GM12878 (cell line): ENCODE results near the gene UBE2C. TPM values are rescaled to one million over a fixed set of nuclear protein-coding genes. Genes with fewer than 3 reads are reported as not detected.

Experiments used
- BCL11A ChIP-seq: IDR thresholded peaks from 2 replicates; pipeline ENCODE4 v1.6.1; 2011; ENCODE audit warnings: low read depth, low read length
- BCL3 ChIP-seq: IDR thresholded peaks from 2 replicates; pipeline ENCODE4 v1.6.1; 2011; ENCODE audit warnings: borderline replicate concordance, low read depth, mild to moderate bottlenecking, moderate library complexity, low read length; ENCODE audit not compliant: insufficient read depth, poor library complexity, severe bottlenecking
- BRCA1 ChIP-seq: IDR thresholded peaks from 2 replicates; pipeline ENCODE4 v1.6.1; 2011; ENCODE audit warnings: low read depth, low read length, improper control_type of control experiment
- ESRRA ChIP-seq: IDR thresholded peaks from 2 replicates; pipeline ENCODE4 v1.6.1; 2012; ENCODE audit warnings: mild to moderate bottlenecking, low read length, improper control_type of control experiment
- GABPA ChIP-seq: IDR thresholded peaks from 2 replicates; pipeline ENCODE4 v1.6.1; 2014; ENCODE audit warnings: antibody characterized with exemption, low read depth, mild to moderate bottlenecking, inconsistent platforms
- HSF1 ChIP-seq: fragments of 150-350 bp; IDR thresholded peaks from 2 replicates; pipeline ENCODE4 v1.6.1; 2014; ENCODE audit warnings: mild to moderate bottlenecking, low read depth, low read length
- IKZF2 ChIP-seq, 2 experiments: fragments of 450-650 bp; IDR thresholded peaks; 2 replicates each; pipeline ENCODE4 v1.6.1; 2017; ENCODE audit warnings: mild to moderate bottlenecking in 2 of 2, moderate library complexity in 2 of 2
- PAX8 ChIP-seq: fragments of 450-650 bp; IDR thresholded peaks from 2 replicates; pipeline ENCODE4 v1.6.1; 2017; ENCODE audit warnings: mild to moderate bottlenecking, moderate library complexity
- RBBP5 ChIP-seq: fragments of 200-600 bp; sonication (generic); conservative IDR thresholded peaks from 2 replicates; pipeline ENCODE4 v1.6.1; 2016
- SP1 ChIP-seq: IDR thresholded peaks from one replicate; pipeline ENCODE4 v1.6.1; 2011; ENCODE audit warnings: low read depth, low read length
- SRF ChIP-seq, 2 experiments: IDR thresholded peaks; 2 replicates each; pipeline ENCODE4 v1.6.1; 2011; ENCODE audit warnings: low read depth in 2 of 2, low read length in 2 of 2, mild to moderate bottlenecking in 1 of 2, moderate library complexity in 1 of 2
- polyA plus RNA-seq, 11 experiments: library from polyadenylated mRNA; depleted of rRNA in 4 of 11; unstranded in 6 of 11; stranded (reverse) in 5 of 11; fragments of >200 nt; fragmentation: Nextera tagmentation in 4 of 11; fragmentation: Illumina TruSeq in 1 of 11; extraction: Ambion mirVana in 4 of 11; extraction: Trizol in 1 of 11; gene quantifications; 1 replicate in 1 of 11; 2 replicates in 10 of 11; pipeline versions ENCODE4 v1.2.1 to v1.2.3, GENCODE V29; 2011 to 2016; ENCODE audit warnings: inconsistent platforms in 2 of 11, missing spikeins in 2 of 11, low read depth in 1 of 11
- total RNA-seq, 4 experiments: library from RNA; depleted of rRNA in 3 of 4; stranded (reverse); fragments of >200 nt in 3 of 4; fragmentation: Illumina TruSeq in 1 of 4; extraction: Trizol in 1 of 4; gene quantifications; 2 replicates each; pipeline versions ENCODE4 v1.2.1 to v1.2.3, GENCODE V29; 2013 to 2021
- TF ChIP-seq, protein P1 (sequence below): IDR thresholded peaks from 2 replicates; pipeline ENCODE4 v1.6.1; 2011; ENCODE audit warnings: low read depth, low read length, improper control_type of control experiment, borderline replicate concordance
- TF ChIP-seq, protein P2 (sequence below): fragments of 150-350 bp; IDR thresholded peaks from 2 replicates; pipeline ENCODE4 v1.6.1; 2016; ENCODE audit warnings: low read depth, low read length

UBE2C gene
- total and polyA plus RNA-seq, 10 of the 15 experiments (the other 5 are each of a cell fraction or from before 2014, with no cell fraction given), result 86.2 to 412 (median 176) TPM

GRCh38 chr20:45768479-45768878 lies 44.0 kb upstream of the UBE2C start (continued):
- no peak for TF ChIP-seq HSF1
- no peak for TF ChIP-seq GABPA
- TF ChIP-seq SP1, result no peak
- TF ChIP-seq PAX8, result no peak
- TF ChIP-seq BRCA1, result no peak
- TF ChIP-seq, protein P1, sequence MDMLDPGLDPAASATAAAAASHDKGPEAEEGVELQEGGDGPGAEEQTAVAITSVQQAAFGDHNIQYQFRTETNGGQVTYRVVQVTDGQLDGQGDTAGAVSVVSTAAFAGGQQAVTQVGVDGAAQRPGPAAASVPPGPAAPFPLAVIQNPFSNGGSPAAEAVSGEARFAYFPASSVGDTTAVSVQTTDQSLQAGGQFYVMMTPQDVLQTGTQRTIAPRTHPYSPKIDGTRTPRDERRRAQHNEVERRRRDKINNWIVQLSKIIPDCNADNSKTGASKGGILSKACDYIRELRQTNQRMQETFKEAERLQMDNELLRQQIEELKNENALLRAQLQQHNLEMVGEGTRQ, result no peak
- no peak for TF ChIP-seq BCL11A
- TF ChIP-seq ESRRA, result no peak
- TF ChIP-seq IKZF2 (IDR thresholded peaks at IDR 0.05), result no peak
- no peak for TF ChIP-seq RBBP5
- TF ChIP-seq SRF (IDR thresholded peaks at IDR 0.05; ENCODE audit: low read depth in 2 of 2, low read length in 2 of 2), result no peak
- TF ChIP-seq, protein P2, sequence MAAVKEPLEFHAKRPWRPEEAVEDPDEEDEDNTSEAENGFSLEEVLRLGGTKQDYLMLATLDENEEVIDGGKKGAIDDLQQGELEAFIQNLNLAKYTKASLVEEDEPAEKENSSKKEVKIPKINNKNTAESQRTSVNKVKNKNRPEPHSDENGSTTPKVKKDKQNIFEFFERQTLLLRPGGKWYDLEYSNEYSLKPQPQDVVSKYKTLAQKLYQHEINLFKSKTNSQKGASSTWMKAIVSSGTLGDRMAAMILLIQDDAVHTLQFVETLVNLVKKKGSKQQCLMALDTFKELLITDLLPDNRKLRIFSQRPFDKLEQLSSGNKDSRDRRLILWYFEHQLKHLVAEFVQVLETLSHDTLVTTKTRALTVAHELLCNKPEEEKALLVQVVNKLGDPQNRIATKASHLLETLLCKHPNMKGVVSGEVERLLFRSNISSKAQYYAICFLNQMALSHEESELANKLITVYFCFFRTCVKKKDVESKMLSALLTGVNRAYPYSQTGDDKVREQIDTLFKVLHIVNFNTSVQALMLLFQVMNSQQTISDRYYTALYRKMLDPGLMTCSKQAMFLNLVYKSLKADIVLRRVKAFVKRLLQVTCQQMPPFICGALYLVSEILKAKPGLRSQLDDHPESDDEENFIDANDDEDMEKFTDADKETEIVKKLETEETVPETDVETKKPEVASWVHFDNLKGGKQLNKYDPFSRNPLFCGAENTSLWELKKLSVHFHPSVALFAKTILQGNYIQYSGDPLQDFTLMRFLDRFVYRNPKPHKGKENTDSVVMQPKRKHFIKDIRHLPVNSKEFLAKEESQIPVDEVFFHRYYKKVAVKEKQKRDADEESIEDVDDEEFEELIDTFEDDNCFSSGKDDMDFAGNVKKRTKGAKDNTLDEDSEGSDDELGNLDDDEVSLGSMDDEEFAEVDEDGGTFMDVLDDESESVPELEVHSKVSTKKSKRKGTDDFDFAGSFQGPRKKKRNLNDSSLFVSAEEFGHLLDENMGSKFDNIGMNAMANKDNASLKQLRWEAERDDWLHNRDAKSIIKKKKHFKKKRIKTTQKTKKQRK, result no peak
- no peak for TF ChIP-seq BCL3
